GM19372 (cell line): Measurements from ENCODE around the gene CCL11.

Experiments used
- ATAC-seq: cut with Tn5 transposase; IDR thresholded peaks from one replicate; pipeline ENCODE4 v1.9.1; 2021; ENCODE audit warnings: mild to moderate bottlenecking, low read depth, moderate library complexity; ENCODE audit not compliant: unreplicated experiment

The CCL11 gene

DNA sequence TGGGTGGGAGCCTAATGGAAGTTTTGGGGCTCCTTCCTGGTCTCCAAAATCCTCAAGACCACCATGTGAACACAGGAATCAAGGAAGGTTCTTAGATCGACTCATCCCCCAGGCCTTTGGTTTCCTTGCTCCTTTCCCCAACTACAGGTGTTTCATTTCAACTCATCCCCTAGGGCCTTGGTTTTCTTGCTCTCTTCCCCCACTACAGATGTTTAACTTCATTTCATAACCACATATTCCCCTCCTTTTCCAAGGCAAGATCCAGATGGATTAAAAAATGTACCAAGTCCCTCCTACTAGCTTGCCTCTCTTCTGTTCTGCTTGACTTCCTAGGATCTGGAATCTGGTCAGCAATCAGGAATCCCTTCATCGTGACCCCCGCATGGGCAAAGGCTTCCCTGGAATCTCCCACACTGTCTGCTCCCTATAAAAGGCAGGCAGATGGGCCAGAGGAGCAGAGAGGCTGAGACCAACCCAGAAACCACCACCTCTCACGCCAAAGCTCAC, at the start of gene CCL11:
Gene CCL11 (plus strand): TSS at position 457 of the 507 bp plus-strand sequence. CDS start 67 bp downstream, outside the sequence.
- no peak for ATAC-seq

DNA sequence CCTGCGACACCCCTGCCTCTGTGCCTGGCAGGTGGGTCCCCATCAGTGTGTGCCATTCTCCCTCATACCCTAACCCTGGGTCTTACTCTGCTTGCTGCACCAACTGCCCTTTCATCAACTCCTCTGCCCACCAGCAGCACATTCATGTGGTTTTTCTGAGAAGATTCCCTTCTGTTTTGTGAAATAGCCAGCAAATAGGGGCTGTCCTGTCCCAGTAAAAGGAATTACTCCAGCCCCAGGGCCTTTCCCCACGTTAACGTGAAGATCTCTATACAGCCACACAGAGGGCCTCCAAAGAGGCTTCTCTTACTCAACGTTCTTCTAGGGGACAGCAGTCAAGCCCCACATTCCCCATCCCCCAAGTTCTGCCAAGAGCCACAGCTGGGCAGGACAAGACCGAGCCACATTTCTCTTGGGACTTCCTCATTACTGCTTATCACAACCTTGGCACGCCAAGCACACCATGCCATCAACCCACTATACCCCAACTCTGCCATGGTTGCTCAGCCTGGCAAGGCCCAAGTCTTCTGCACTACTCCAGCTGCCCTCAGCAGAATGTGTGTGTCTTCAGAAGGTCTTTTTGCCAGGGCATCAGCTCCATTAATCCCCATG, 49.2 kb upstream of the CCL11 start:
- no peak for ATAC-seq

DNA sequence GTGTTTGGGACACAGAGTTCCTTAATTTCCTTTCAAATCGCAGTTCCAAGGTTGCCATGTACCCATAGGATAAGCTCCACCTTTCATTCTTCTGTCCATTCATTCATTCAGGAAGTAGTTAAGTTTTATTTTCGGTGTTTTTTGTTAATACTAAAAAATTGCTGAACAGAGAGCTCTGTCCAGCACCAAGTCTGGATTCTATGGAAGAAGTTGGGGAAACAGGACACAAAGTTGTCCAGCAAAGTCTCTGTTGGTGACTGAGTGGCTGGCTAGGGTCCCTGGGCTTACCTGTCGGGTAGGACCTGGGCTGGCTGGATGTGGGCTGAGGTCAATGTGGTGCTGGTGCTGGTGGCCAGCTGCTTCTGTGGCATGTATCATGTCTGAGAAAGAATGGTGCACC, 48.1 kb upstream of the CCL11 start:
- ATAC-seq = no peak

DNA sequence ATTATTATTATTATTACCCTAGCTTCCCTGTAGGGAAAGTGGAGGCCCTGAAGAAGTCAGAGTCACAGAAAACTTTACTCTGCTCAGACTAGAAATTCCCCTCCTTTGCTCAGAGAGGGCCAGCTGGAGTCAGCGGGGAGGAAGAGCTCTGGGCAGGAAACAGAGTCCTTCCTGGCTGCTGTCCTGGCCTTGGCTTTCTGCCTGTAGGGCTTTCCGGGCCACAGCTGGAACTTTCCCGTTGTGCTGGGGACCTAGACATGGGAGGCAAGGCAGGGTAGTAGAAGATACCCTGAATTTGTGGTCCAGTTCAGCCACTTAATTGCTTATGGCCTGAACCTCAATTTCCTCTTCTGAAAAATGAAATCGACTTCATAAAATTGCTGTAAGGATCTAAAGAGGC, 44.5 kb upstream of the CCL11 start:
- ATAC-seq = no peak

DNA sequence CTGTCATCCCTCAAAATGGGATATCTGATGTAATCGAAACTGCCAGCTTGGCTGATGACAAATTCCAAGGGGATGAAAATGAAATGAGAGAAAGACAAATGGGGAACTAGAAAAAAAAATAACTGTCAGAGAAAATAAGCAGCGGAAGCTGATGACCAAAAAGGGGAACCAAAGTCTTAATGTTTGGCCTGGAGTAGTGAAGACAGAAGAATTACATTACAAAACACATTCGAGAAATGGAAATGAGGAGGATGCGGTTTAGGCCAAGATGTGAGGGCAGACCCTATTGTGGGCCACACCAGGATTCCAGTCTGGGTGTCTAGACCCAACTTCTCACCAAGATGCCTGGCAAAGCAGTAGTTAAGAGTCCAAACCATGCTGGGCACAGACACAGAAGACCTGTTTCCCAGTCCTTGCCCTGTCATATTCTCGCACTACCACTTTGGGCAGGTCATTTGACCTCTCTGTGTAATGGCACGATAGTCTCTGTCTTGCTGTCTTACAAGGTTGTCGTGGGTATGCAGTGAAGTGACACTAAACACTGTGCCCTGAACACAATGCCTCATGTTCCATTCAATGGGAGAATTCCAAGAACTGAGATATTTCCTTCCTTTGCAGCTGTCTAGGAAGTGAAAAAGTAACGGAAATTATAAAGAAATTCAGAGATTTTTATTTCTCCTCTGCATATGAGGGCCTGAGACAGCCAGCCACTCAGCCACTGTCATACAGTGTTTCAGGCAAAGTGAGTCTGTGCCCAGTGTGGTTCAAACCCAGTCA, 42.8 kb upstream of the CCL11 start:
- no peak for ATAC-seq

DNA sequence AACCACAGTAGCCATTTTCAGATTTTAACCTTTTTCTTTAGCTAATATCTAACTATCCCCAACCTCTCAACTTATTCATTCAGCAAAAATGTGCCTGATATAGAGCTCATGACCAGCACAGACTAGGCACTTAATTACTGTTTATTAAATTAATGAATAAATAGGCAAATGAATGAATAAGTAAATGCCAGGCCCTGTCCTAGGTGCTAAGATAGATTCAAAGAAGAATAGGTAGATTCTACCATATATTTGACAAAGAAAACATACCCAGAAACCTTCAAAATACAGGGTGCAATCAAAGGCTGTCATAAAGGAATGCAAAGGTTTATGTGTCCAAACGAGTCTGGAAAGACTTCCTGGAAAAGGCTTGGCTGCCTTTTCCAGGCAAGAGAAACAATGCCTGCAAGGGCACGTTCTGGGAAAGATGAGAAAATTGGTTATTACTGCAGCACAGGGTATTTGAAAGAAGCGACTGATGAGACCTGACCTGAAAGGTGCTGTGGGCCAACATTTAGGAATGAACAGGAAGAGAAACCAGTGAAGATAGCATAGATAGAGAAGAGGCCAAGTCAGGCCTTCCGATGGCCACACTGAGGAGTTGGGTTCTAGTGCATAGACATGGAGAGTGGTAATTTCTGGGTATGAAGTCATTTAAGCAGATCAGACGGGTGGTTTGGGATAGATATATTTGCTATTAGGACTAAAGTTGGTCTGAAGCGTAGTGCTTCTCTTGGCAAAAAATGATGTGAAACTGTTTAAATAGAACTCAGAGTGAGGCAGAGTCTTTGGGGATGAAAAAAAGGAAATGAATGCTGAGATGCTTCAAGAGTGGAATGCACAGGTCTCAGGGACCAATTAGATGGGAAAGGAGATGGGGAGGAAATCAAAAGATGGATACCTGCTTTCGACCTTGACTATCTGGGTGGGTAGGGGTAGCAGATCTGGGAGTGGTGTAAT, 41.9 kb upstream of the CCL11 start:
- ATAC-seq = no peak

DNA sequence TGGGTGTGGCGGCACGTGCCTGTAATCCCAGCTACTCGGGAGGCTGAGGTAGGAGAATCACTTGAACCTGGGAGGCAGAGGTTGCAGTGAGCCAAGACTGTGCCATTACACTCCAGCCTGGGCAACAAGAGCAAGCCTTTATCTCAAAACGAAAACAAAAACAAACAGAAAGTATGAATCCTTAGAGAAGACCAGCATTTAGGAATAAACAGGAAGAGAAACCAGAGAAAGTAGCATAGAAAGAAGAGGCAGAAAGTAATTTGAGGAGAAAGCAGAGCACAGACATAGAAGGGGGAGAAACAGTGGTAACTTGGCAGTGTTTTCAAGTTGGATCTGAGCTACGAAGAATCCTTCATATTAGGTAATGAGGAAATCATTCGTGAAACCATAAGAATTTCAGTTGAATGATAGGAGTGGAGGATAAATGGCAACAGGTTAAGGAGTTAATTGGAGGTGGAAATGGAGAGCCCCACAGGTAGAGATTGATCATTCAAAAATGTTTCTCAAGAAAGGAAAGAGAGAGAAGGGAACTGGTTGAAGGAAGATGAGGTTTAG, 40.1 kb upstream of the CCL11 start:
- ATAC-seq = no peak

DNA sequence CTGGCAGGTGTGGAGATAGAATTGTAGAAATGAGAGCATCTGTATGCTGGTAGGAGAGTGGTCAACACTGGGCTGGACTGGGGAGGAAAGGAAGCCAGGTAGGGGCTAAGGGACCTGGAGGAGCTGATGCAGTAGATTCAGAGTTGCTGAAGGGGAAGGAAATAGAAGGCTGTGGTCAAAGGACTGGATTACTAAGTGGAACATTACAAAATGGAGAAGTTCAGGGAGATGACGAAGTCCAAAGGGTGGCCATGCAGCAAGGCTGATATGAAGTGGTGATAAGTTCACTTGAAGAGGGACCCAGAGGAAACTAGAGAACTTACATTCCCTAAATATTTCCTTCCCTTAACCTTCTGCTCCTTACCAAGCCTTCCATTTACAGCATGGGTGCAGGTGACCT, 39.1 kb upstream of the CCL11 start:
- no peak for ATAC-seq

DNA sequence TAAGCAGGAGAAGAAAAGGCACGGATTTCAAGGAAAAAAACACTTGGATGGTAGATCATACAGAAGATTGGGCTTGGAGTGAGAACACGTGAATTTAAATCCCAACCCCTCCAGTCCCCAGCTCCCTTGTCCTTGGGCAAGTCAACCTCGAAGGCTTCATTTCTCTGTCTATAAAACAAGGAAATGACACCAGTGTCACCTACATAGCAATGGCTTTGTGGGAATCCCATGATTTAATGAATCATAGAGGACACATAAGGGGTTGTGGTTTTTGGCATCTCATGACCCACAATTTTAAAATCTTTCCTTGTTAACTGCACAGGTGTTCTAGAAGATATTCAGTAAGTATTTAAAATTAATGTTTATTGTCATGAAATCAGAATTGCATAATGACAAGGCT, 38.7 kb upstream of the CCL11 start:
- ATAC-seq = no peak

DNA sequence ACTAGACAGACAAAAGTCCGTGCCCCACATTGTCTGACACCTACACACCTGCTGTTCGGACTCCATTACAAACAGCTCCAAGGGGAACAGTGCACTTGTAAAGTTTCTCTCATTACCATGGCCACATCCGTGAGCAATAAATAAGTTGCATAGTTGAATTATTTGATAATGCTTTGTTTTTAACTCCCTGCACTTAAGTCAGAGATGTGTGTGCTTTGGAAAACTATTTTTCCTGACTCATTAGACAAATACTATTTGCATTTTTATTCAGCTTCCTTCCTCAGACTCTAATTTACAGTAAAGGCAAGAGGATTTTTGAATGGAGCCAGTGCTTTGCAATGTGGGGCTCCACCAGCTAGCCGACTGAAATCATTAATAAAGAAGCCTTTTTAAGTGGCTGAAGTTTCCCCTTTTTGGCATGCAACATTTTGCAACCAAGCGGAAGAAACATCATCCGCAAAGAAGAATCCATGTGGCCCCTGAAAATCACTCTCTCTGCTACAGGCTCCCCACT, 37.0 kb upstream of the CCL11 start:
- no peak for ATAC-seq

DNA sequence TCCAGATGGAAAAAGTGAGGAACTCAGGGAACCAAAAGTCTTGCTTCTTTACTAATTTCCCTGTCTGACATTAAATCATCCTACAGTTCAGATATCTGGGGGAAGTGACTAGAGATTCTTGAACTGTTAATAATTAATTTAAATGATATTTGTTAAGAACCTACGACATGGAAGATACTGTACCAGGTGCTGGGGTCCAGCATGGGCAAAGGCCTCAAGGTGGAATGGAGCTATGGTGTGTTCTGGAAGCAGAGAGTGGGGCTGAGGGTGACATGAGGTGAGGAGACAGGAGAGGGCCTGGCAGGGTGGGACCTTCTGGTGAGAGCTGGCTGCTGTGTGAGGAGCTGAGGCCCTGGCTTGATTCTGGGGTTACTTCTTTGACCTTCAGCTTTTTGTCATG, 36.5 kb upstream of the CCL11 start:
- ATAC-seq = no peak

DNA sequence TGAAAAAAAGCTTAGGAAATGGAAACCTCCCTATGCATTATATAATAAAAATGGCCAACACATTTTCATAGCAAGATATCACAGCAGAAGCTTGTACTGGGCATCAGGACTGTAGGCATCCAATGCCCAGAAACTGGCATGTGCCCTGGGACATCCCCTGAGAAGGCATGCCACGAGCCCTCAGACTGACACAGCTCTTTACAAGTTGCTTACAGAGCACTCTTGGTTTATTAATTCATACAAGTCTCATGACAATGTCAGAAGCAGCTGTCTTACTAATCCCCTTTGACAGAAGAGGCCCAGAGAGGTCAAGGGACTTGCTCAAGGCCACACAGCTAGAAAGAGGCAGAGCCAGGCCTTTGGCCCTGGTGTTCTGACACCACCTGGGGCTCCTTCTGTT, 36.1 kb upstream of the CCL11 start:
- ATAC-seq = no peak

DNA sequence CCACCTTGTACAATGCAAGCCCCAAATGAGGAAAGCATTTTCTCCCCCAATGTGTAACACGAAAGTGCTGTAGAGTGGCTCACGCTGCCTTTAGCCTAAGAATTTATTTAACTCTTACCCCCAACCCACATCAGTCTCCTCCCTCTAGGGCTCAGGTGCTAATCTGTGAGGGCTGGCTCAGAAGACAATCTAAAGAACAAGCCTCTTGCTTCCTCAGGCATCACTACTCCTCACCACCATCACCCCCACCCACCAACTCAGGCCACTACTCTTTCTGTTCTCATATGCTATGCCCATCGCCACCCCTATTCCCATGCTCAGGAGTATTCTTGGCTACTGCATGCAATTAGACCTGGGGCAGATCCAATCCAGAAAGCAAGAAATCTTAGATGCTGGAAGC, 34.4 kb upstream of the CCL11 start:
- ATAC-seq = no peak

DNA sequence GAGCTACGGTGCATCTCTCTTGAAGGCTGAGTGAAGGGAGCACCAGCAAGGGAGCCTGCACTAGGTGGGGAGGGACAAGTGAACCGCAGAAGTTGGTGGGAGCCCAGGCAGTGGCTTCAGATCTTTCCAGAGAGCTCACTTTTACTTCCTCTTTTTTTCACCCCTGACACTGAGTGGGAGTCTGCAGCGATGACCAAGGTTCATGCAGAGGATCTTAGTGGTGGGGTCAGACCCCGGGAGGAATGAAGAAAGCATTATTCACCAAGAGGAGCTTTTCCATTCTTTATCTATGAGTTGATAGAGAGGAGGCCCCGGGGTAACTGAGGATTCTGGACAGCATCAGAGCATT, 33.5 kb upstream of the CCL11 start:
- ATAC-seq = no peak

DNA sequence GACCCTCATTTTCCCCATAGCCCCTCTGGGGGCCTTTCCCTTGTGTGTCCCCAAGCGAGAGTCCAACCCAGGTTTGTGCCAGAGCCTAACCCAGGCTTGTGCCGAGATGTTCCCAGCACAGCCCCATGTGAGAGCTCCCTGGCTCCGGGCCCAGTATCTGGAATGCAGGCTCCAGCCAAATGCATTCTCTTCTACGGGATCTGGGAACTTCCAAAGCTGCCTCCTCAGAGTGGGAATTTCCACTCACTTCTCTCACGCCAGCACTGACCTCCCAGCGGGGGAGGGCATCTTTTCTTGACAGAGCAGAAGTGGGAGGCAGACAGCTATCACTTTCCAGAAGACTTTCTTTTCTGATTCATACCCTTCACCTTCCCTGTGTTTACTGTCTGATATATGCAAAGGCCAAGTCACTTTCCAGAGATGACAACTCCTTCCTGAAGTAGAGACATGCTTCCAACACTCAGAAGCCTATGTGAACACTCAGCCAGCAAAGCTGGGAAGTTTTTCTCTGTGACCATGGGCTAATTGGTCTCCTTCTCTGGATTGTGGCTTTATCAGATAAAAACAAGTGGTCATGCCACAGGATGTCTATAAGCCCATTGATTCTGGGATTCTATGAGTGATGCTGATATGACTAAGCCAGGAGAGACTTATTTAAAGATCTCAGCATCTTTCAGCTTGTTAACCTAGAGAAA, 33.0 kb upstream of the CCL11 start:
- no peak for ATAC-seq

DNA sequence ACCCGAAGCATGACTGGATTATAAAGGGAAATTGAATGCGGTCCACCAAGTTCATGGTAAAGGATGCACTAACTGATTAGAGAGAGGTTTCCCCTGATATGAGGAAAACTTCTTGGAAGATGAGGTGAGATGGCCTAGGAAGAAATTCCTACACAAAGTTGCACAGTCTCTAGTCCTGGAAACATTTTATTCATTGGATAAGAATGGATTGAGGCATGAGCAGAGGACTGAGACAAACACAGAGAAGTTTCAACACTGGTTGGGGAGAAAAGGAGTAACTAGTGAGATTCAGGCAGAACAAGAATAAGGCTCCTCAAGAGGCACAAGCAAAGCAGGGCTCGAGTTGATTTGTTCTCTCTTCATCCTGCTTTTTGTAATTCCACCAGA, 32.4 kb upstream of the CCL11 start:
- ATAC-seq = no peak

DNA sequence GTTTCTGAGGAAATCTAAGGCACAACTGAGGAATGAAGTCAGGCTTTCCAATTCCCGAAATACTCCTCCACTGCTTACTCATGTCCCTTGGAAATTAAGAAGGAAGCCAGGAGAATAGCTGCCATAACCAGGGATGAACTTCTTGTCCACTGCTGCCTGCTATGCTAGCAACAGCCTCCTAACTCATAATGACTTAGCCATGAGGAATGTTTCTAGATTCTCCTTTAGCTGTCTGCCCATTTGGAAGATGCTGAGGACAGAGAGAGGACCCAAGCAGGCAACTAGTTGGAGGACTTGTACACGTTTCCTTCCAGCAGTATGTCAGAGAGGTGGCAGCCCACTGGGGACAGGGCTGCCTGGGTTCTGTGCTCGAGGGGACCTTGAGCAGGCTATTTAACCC, 31.4 kb upstream of the CCL11 start:
- ATAC-seq = no peak

DNA sequence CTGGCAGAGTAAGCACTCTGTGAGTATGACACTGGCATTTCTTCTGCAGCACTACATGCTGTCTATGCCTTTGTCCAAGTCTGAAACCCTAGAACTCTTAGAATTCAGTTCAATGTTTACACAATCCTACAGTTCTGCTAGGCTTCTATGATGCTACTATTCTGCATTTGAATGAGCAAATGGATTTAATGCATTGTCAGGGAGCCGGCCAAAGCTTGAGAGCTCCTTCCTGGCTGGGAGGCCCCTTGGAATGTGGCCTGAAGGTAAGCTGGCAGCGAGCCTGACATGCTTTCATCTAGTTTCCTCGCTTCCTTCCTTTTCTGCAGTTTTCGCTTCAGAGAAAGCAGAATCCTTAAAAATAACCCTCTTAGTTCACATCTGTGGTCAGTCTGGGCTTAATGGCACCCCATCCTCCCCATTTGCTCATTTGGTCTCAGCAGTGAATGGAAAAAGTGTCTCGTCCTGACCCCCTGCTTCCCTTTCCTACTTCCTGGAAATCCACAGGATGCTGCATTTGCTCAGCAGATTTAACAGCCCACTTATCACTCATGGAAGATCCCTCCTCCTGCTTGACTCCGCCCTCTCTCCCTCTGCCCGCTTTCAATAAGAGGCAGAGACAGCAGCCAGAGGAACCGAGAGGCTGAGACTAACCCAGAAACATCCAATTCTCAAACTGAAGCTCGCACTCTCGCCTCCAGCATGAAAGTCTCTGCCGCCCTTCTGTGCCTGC, 30.7 kb upstream of the CCL11 start, which contains the start of gene CCL2:
Gene CCL2 (plus strand): TSS at position 635 of the 730 bp plus-strand sequence. CDS start 65 bp downstream, at position 700.
- ATAC-seq = no peak

DNA sequence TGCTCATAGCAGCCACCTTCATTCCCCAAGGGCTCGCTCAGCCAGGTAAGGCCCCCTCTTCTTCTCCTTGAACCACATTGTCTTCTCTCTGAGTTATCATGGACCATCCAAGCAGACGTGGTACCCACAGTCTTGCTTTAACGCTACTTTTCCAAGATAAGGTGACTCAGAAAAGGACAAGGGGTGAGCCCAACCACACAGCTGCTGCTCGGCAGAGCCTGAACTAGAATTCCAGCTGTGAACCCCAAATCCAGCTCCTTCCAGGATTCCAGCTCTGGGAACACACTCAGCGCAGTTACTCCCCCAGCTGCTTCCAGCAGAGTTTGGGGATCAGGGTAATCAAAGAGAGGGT, 30.2 kb upstream of the CCL11 start:
- no peak for ATAC-seq
